Vagina (tissue), 2 donors: ENCODE results near the gene BLVRB. TPM values are rescaled to one million over a fixed set of nuclear protein-coding genes. Genes with fewer than 3 reads are reported as not detected.
A peak's percentile ranks its signal among the peaks of the same experiment; 100 is the strongest.

Source experiments
- DNase-seq, 2 donors: peaks; one replicate each; pipeline ENCODE4 v3.0.0-alpha.2; 2017; ENCODE audit errors: extremely low spot score in 2 of 2
- H3K27ac ChIP-seq: fragments of 200-600 bp; sonication (generic); one replicate; pipeline ENCODE4 v1.5.1; 2019
- H3K27me3 ChIP-seq: fragments of 200-600 bp; sonication (generic); one replicate; pipeline ENCODE4 v1.5.1; 2019
- H3K36me3 ChIP-seq, 2 donors: fragments of 200-600 bp; sonication (generic); one replicate each; pipeline ENCODE4 v1.5.1; 2017 to 2019
- H3K4me1 ChIP-seq: fragments of 200-600 bp; sonication (generic); one replicate; pipeline ENCODE4 v1.5.1; 2019
- H3K4me3 ChIP-seq, 2 donors: fragments of 200-600 bp; sonication (generic); 1 replicate in 1 of 2; 2 replicates in 1 of 2; pipeline ENCODE4 v1.5.1; 2016 to 2019
- H3K9me3 ChIP-seq: fragments of 200-600 bp; sonication (generic); one replicate; pipeline ENCODE4 v1.5.1; 2019
- POLR2A ChIP-seq, 2 donors: fragments of 450-650 bp; IDR thresholded peaks; one replicate each; pipeline ENCODE4 v1.6.1; 2017; ENCODE audit warnings: antibody characterized with exemption in 2 of 2, mild to moderate bottlenecking in 2 of 2, moderate library complexity in 2 of 2
- POLR2AphosphoS5 ChIP-seq, 2 donors: sonication (generic); formaldehyde crosslinking; IDR thresholded peaks; one replicate each; pipeline ENCODE4 v1.9.0; 2017; ENCODE audit warnings: antibody characterized with exemption in 2 of 2, mild to moderate bottlenecking in 2 of 2, low read depth in 1 of 2; ENCODE audit not compliant: insufficient read depth in 1 of 2
- intact Hi-C: fragments of 100-400 bp; cut with DNase I; formaldehyde crosslinking; loops from one replicate; pipeline ENCODE4 v1.15.1; 2023
- total RNA-seq: library from RNA; depleted of rRNA; stranded (reverse); fragments of >200 nt; gene quantifications from one replicate; pipeline ENCODE4 v1.2.3, GENCODE V29; 2016
- TF ChIP-seq, protein P1 (sequence below), 3 experiments: fragments of 450-650 bp in 2 of 3; fragments of 200-600 bp in 1 of 3; sonication (generic) in 1 of 3; IDR thresholded peaks; one replicate each; pipeline ENCODE4 v1.5.1; 2017 to 2019; ENCODE audit warnings: antibody characterized with exemption in 3 of 3, mild to moderate bottlenecking in 2 of 3, moderate library complexity in 2 of 3

BLVRB gene
- total RNA-seq, 1 donor from 2014 or later = 357 TPM

DNA sequence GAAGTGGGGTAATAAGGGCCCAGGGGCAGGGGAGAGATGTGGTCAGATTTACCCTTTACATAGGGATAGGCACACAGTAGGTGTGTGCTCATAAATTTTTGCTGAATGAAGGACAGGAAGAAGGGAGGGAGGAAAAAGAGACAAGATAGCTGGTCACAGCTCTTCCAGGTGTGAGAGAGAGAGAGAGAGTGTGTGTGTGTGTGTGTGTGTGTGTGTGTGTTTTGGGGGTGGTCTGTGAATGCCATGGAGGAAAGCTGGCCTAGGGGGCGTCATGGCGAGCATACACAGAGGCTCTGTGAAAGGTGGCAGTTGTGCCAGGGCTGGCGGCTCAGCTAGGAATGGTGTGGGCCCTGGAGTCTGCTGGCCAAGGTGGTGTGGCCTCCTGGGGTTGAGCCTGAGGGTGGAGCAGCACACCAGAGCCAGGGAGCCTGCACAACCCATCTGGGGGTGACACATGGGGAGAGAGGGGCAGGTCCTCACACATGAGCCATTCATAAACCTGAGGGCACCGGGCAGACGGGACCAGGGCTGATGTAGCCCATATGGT is 46.4 kb downstream of the BLVRB start:
- TF ChIP-seq POLR2A (IDR thresholded peaks at IDR 0.05) (no peak), POLR2AphosphoS5 (IDR thresholded peaks at IDR 0.05; ENCODE audit: insufficient read depth in 1 of 2, low read depth in 1 of 2) (no peak)
- Histone ChIP-seq H3K36me3 (peaks cover 0 to 10% of the 10 kb centered on the region in 2 donors), H3K27me3 (no peaks in the 10 kb centered on the region), H3K27ac (no peak overlapping the region), H3K4me3 (no peak overlapping the region), H3K4me1 (peaks cover 31% of the 10 kb centered on the region), H3K9me3 (no peaks in the 10 kb centered on the region)
- no peak for DNase-seq
- intact Hi-C loops = no loop called here

DNA sequence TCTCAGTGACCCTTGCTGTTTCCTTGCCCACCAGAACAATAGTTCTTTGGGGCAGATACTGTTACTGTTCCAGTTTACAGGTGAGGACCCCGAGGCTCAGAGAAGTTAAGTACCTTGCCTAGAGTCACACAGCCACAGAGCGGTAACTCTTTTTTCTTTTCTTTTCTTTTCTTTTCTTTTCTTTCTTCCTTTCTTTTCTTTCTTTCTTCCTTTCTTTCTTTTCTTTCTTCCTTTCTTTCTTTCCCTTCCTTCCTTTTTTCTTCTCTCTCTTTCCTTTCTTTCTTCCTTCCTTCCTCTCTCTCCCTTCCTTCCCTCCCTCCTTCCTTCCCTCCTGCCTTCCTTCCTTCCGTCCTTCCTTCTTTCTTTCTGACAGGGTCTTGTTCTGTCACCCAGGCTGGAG is 47.5 kb downstream of the BLVRB start:
- Histone ChIP-seq H3K4me3 (no peak overlapping the region), H3K27ac (no peak overlapping the region), H3K36me3 (peaks cover 0 to 7% of the 10 kb centered on the region in 2 donors), H3K27me3 (no peaks in the 10 kb centered on the region), H3K4me1 (peaks cover 21% of the 10 kb centered on the region), H3K9me3 (no peaks in the 10 kb centered on the region)
- intact Hi-C loops = no loop called here
- TF ChIP-seq POLR2AphosphoS5 (IDR thresholded peaks at IDR 0.05; ENCODE audit: insufficient read depth in 1 of 2, low read depth in 1 of 2) = no peak
- no peak for TF ChIP-seq POLR2A (IDR thresholded peaks at IDR 0.05)
- TF ChIP-seq, protein P1, sequence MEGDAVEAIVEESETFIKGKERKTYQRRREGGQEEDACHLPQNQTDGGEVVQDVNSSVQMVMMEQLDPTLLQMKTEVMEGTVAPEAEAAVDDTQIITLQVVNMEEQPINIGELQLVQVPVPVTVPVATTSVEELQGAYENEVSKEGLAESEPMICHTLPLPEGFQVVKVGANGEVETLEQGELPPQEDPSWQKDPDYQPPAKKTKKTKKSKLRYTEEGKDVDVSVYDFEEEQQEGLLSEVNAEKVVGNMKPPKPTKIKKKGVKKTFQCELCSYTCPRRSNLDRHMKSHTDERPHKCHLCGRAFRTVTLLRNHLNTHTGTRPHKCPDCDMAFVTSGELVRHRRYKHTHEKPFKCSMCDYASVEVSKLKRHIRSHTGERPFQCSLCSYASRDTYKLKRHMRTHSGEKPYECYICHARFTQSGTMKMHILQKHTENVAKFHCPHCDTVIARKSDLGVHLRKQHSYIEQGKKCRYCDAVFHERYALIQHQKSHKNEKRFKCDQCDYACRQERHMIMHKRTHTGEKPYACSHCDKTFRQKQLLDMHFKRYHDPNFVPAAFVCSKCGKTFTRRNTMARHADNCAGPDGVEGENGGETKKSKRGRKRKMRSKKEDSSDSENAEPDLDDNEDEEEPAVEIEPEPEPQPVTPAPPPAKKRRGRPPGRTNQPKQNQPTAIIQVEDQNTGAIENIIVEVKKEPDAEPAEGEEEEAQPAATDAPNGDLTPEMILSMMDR (IDR thresholded peaks at IDR 0.05) = no peak
- no peak for DNase-seq

DNA sequence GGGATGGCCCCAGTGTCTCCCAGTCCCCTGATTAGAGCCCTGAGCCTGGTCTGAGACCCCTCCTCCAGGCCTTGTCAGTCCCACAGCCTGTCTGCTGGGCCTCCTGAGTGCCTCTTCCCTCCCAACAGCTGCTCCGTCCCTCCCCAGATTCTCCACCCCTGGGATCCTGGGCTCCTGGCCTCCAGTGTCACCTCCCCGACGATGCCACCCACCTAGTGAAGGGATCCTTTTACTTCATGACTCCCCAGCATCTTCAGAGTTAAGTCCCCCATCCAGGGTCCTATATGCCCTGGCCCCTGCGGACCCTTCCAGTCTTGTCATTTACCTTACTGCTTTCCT is 47.9 kb downstream of the BLVRB start:
- Histone ChIP-seq H3K36me3 (peaks cover 0 to 3% of the 10 kb centered on the region in 2 donors), H3K4me1 (peaks cover 17% of the 10 kb centered on the region)
- no peak for TF ChIP-seq POLR2AphosphoS5 (IDR thresholded peaks at IDR 0.05; ENCODE audit: insufficient read depth in 1 of 2, low read depth in 1 of 2)
- TF ChIP-seq, protein P1 (IDR thresholded peaks at IDR 0.05) = no peak
- no peak for TF ChIP-seq POLR2A (IDR thresholded peaks at IDR 0.05)

GRCh38 chr19:40416918-40417642 is 48.5 kb downstream of the BLVRB start:
- H3K27me3 ChIP-seq = no peaks in the 10 kb centered on the region
- peak overlapping the region; percentile 47 for H3K27ac ChIP-seq
- no peaks in the 10 kb centered on the region for H3K9me3 ChIP-seq
- TF ChIP-seq POLR2AphosphoS5 (IDR thresholded peaks at IDR 0.05; ENCODE audit: insufficient read depth in 1 of 2, low read depth in 1 of 2) = peak; percentile 44 to 57
- TF ChIP-seq POLR2A (IDR thresholded peaks at IDR 0.05) = peak in 1 of 2 donors; percentile 15
- TF ChIP-seq, protein P1 (IDR thresholded peaks at IDR 0.05) = no peak
- H3K36me3 ChIP-seq = no peaks in the 10 kb centered on the region
- no peak overlapping the region for H3K4me3 ChIP-seq
- H3K4me1 ChIP-seq = peaks cover 11% of the 10 kb centered on the region
- peak in 1 of 2 donors; percentile 95 for DNase-seq
- intact Hi-C loops = no loop called here

More for the DNA sequence above, 47.9 kb downstream of the BLVRB start:
- no peaks in the 10 kb centered on the region for H3K9me3 ChIP-seq
- intact Hi-C loops = no loop called here
- H3K4me3 ChIP-seq = no peak overlapping the region
- no peak for DNase-seq
- H3K27ac ChIP-seq = peak overlapping the region; percentile 47
- no peaks in the 10 kb centered on the region for H3K27me3 ChIP-seq

- H3K27me3 ChIP-seq = no peaks in the 10 kb centered on the region
- TF ChIP-seq, protein P1 (IDR thresholded peaks at IDR 0.05) = no peak
- TF ChIP-seq POLR2A (IDR thresholded peaks at IDR 0.05) = no peak
- no peak for TF ChIP-seq POLR2AphosphoS5 (IDR thresholded peaks at IDR 0.05; ENCODE audit: insufficient read depth in 1 of 2, low read depth in 1 of 2)
- peaks cover 15% of the 10 kb centered on the region for H3K4me1 ChIP-seq
- H3K27ac ChIP-seq = no peak overlapping the region
- intact Hi-C loops = no loop called here
- no peaks in the 10 kb centered on the region for H3K9me3 ChIP-seq
- no peak overlapping the region for H3K4me3 ChIP-seq
- DNase-seq = no peak
- no peaks in the 10 kb centered on the region for H3K36me3 ChIP-seq
These were observed 49.8 kb downstream of the BLVRB start for GRCh38 chr19:40415768-40416167.
